HEK293 (cell line): ENCODE measurements around the gene GHRL.

Source experiments
- CTCF ChIA-PET: fragments of 350-600 bp; formaldehyde crosslinking; extraction: SDS; loops from one replicate; lab custom pipeline; 2021; ENCODE audit warnings: antibody characterized with exemption; lab: Yijun Ruan, JAX
- POLR2A ChIA-PET: fragments of 300-600 bp; formaldehyde crosslinking; extraction: SDS; loops from one replicate; lab custom pipeline; 2020; ENCODE audit warnings: antibody characterized with exemption, inconsistent platforms; lab: Yijun Ruan, JAX
- H3K27ac ChIP-seq: fragments of 200-500 bp; sonication (Bioruptor generic); 2 replicates; pipeline ENCODE4 v1.5.1; 2014; ENCODE audit warnings: low read depth, low read length, control low read depth, inconsistent platforms; ENCODE audit errors: extremely low read depth
- H3K36me3 ChIP-seq, 2 experiments: fragments of 200-500 bp in 1 of 2; sonication (Bioruptor generic) in 1 of 2; 1 replicate in 1 of 2; 2 replicates in 1 of 2; pipeline ENCODE4 v1.5.1; 2014 to 2017; ENCODE audit warnings: inconsistent platforms in 2 of 2, low read length in 2 of 2; ENCODE audit not compliant: control insufficient read depth in 2 of 2, insufficient read depth in 1 of 2
- H3K4me1 ChIP-seq: fragments of 200-500 bp; sonication (Bioruptor generic); 2 replicates; pipeline ENCODE4 v1.5.1; 2014; ENCODE audit warnings: mild to moderate bottlenecking, low read length, inconsistent platforms; ENCODE audit not compliant: control insufficient read depth, insufficient read depth
- H3K4me3 ChIP-seq: 2 replicates; pipeline ENCODE4 v1.5.1; 2011; ENCODE audit warnings: low read depth, mild to moderate bottlenecking, control low read depth, low read length, moderate library complexity
- H3K9me3 ChIP-seq: fragments of 200-500 bp; sonication (Bioruptor generic); 2 replicates; pipeline ENCODE4 v1.5.1; 2014; ENCODE audit warnings: low read depth, low read length, inconsistent platforms; ENCODE audit not compliant: control insufficient read depth, insufficient read depth
- BCL6B ChIP-seq: fragments of 450-650 bp; formaldehyde crosslinking; IDR thresholded peaks from 2 replicates; pipeline ENCODE4 v1.5.1; 2017; ENCODE audit warnings: missing biosample characterization, missing genetic modification characterization
- CTCF ChIP-seq: fragments of 450-650 bp; formaldehyde crosslinking; IDR thresholded peaks from 2 replicates; pipeline ENCODE4 v1.5.1; 2016; ENCODE audit warnings: missing biosample characterization, missing genetic modification characterization
- ELK4 ChIP-seq: IDR thresholded peaks from 2 replicates; pipeline ENCODE4 v1.6.1; 2011; ENCODE audit warnings: mild to moderate bottlenecking, low read depth, low read length, borderline replicate concordance
- KLF16 ChIP-seq: fragments of 450-650 bp; formaldehyde crosslinking; IDR thresholded peaks from 2 replicates; pipeline ENCODE4 v1.5.1; 2017; ENCODE audit warnings: missing biosample characterization, missing genetic modification characterization
- KLF9 ChIP-seq: fragments of 450-650 bp; formaldehyde crosslinking; IDR thresholded peaks from 2 replicates; pipeline ENCODE4 v1.5.1; 2016; ENCODE audit warnings: missing biosample characterization, missing genetic modification characterization, low read depth
- MYNN ChIP-seq: fragments of 450-650 bp; formaldehyde crosslinking; IDR thresholded peaks from 2 replicates; pipeline ENCODE4 v1.5.1; 2016; ENCODE audit warnings: missing biosample characterization, missing genetic modification characterization, borderline replicate concordance
- SCRT1 ChIP-seq: fragments of 450-650 bp; formaldehyde crosslinking; IDR thresholded peaks from 2 replicates; pipeline ENCODE4 v1.5.1; 2016; ENCODE audit warnings: missing biosample characterization, missing genetic modification characterization, borderline replicate concordance
- ZBTB17 ChIP-seq: fragments of 450-650 bp; formaldehyde crosslinking; IDR thresholded peaks from 2 replicates; pipeline ENCODE4 v1.5.1; 2016; ENCODE audit warnings: missing biosample characterization, missing genetic modification characterization
- ZBTB44 ChIP-seq: fragments of 450-650 bp; IDR thresholded peaks from 2 replicates; pipeline ENCODE4 v1.5.1; 2018; ENCODE audit warnings: missing biosample characterization, mild to moderate bottlenecking, missing genetic modification characterization
- ZBTB48 ChIP-seq: fragments of 450-650 bp; formaldehyde crosslinking; IDR thresholded peaks from 2 replicates; pipeline ENCODE4 v1.5.1; 2016; ENCODE audit warnings: missing biosample characterization, missing genetic modification characterization
- ZFHX2 ChIP-seq: fragments of 450-650 bp; formaldehyde crosslinking; conservative IDR thresholded peaks from 2 replicates; pipeline ENCODE4 v1.5.1; 2016; ENCODE audit warnings: missing biosample characterization, missing genetic modification characterization
- ZFP37 ChIP-seq: fragments of 450-650 bp; formaldehyde crosslinking; IDR thresholded peaks from 2 replicates; pipeline ENCODE4 v1.5.1; 2016; ENCODE audit warnings: missing biosample characterization, missing genetic modification characterization
- ZNF112 ChIP-seq: fragments of 450-650 bp; formaldehyde crosslinking; IDR thresholded peaks from 2 replicates; pipeline ENCODE4 v1.5.0; 2017; ENCODE audit warnings: missing biosample characterization, missing genetic modification characterization
- ZNF174 ChIP-seq: fragments of 450-650 bp; formaldehyde crosslinking; IDR thresholded peaks from 2 replicates; pipeline ENCODE4 v1.5.0; 2017; ENCODE audit warnings: missing biosample characterization, mild to moderate bottlenecking, missing genetic modification characterization
- ZNF221 ChIP-seq: fragments of 450-650 bp; formaldehyde crosslinking; IDR thresholded peaks from 2 replicates; pipeline ENCODE4 v1.5.1; 2017; ENCODE audit warnings: missing biosample characterization, missing genetic modification characterization, borderline replicate concordance
- ZNF24 ChIP-seq: fragments of 450-650 bp; formaldehyde crosslinking; IDR thresholded peaks from 2 replicates; pipeline ENCODE4 v1.5.1; 2016; ENCODE audit warnings: missing biosample characterization, missing genetic modification characterization
- ZNF292 ChIP-seq: fragments of 450-650 bp; formaldehyde crosslinking; IDR thresholded peaks from 2 replicates; pipeline ENCODE4 v1.5.1; 2016; ENCODE audit warnings: low read depth, missing biosample characterization, missing genetic modification characterization, borderline replicate concordance
- ZNF37A ChIP-seq: fragments of 450-650 bp; IDR thresholded peaks from 2 replicates; pipeline ENCODE4 v1.5.1; 2018; ENCODE audit warnings: missing biosample characterization, missing genetic modification characterization
- ZNF426 ChIP-seq: fragments of 450-650 bp; formaldehyde crosslinking; IDR thresholded peaks from 2 replicates; pipeline ENCODE4 v1.5.1; 2017; ENCODE audit warnings: missing biosample characterization, missing genetic modification characterization, mild to moderate bottlenecking, inconsistent platforms, moderate library complexity
- ZNF530 ChIP-seq: fragments of 450-650 bp; formaldehyde crosslinking; IDR thresholded peaks from 2 replicates; pipeline ENCODE4 v1.5.1; 2016; ENCODE audit warnings: low read depth, missing biosample characterization, missing genetic modification characterization
- ZNF629 ChIP-seq: fragments of 450-650 bp; formaldehyde crosslinking; IDR thresholded peaks from 2 replicates; pipeline ENCODE4 v1.5.1; 2017; ENCODE audit warnings: missing biosample characterization, missing genetic modification characterization
- ZNF645 ChIP-seq: fragments of 450-650 bp; formaldehyde crosslinking; IDR thresholded peaks from 2 replicates; pipeline ENCODE4; 2016; ENCODE audit warnings: missing biosample characterization, missing genetic modification characterization
- ZNF670 ChIP-seq: fragments of 450-650 bp; formaldehyde crosslinking; IDR thresholded peaks from 2 replicates; pipeline ENCODE4 v1.5.1; 2016; ENCODE audit warnings: missing biosample characterization, missing genetic modification characterization, low read depth
- ZNF776 ChIP-seq: fragments of 450-650 bp; formaldehyde crosslinking; IDR thresholded peaks from 2 replicates; pipeline ENCODE4 v1.5.0; 2017; ENCODE audit warnings: missing biosample characterization, missing genetic modification characterization, borderline replicate concordance

Gene GHRL

GRCh38 chr3:10337323-10338163 lies 44.8 kb upstream of the GHRL start:
- no peak overlapping the region for H3K27ac ChIP-seq
- ChIA-PET CTCF (interaction anchor here (0.6 to 1.3 kb wide), 4 partner anchors 10 to 411 kb away, joined by 3 to 4 read pairs (median 3); no protein-coding TSS in a partner anchor), POLR2A (no interaction called here)
- H3K9me3 ChIP-seq, result no peaks in the 10 kb centered on the region
- H3K4me1 ChIP-seq, result no peaks in the 10 kb centered on the region
- no peak overlapping the region for H3K4me3 ChIP-seq
- no peaks in the 10 kb centered on the region for H3K36me3 ChIP-seq
- TF ChIP-seq ZNF776 (tag by site-specific recombination) (no peak), ZNF670 (tag by site-specific recombination) (no peak), ZFP37 (tag by site-specific recombination) (no peak), ZNF530 (no peak), CTCF (tag by site-specific recombination) (no peak), ZBTB44 (no peak), KLF9 (tag by site-specific recombination) (no peak), ZNF174 (tag by site-specific recombination) (no peak), ZNF221 (no peak), KLF16 (no peak)

GRCh38 chr3:10336761-10337160 lies 44.0 kb upstream of the GHRL start:
- TF ChIP-seq ZFHX2 (tag by site-specific recombination) (no peak), ZNF37A (tag by site-specific recombination) (no peak), ZBTB17 (tag by site-specific recombination) (no peak), BCL6B (no peak), ZNF292 (no peak), ZNF629 (tag by site-specific recombination) (no peak), ZNF426 (tag by site-specific recombination) (no peak), ZNF24 (no peak), ZBTB48 (tag by site-specific recombination) (no peak), ZNF645 (tag by site-specific recombination) (no peak), SCRT1 (tag by site-specific recombination) (no peak), MYNN (tag by site-specific recombination) (no peak), ELK4 (no peak), ZNF112 (no peak)
- POLR2A ChIA-PET, result no interaction called here
- H3K4me3 ChIP-seq, result no peak overlapping the region
- CTCF ChIA-PET, result interaction anchor here (0.6 to 1.3 kb wide), 3 partner anchors 15 to 412 kb away, joined by 3 to 4 read pairs (median 3); no protein-coding TSS in a partner anchor
- H3K36me3 ChIP-seq, result no peaks in the 10 kb centered on the region
- H3K27ac ChIP-seq, result no peak overlapping the region
- no peaks in the 10 kb centered on the region for H3K4me1 ChIP-seq
- no peaks in the 10 kb centered on the region for H3K9me3 ChIP-seq
